SK-N-SH (cell line): ENCODE measurements around the gene CFAP74. TPM values are rescaled to one million over a fixed set of nuclear protein-coding genes. Genes with fewer than 3 reads are reported as not detected.

Experiments
- CTCF ChIA-PET: fragments of 300-600, 350-600 bp; formaldehyde crosslinking; extraction: SDS; loops from one replicate; lab custom pipeline; 2021; lab: Yijun Ruan, JAX
- POLR2A ChIA-PET: fragments of 350-600 bp; sonication (Branson Sonifier 250); formaldehyde crosslinking; extraction: SDS; loops from one replicate; lab custom pipeline; 2020; ENCODE audit warnings: antibody characterized with exemption, inconsistent platforms; lab: Yijun Ruan, JAX
- DNase-seq: peaks from one replicate; pipeline ENCODE4 v3.0.0; 2012
- H2AFZ ChIP-seq: fragments of 200-600 bp; sonication (generic); 2 replicates; pipeline ENCODE4 v1.8.1; 2016; ENCODE audit warnings: antibody characterized with exemption, mild to moderate bottlenecking, low read depth
- H3F3A ChIP-seq: fragments of 200-600 bp; sonication (generic); replicated peaks from 2 replicates; pipeline ENCODE3; 2016; ENCODE audit warnings: antibody characterized with exemption, mild to moderate bottlenecking; ENCODE audit not compliant: insufficient read depth
- H3K27ac ChIP-seq, 2 experiments: fragments of 200-500 bp in 1 of 2; fragments of 200-600 bp in 1 of 2; sonication (Bioruptor generic) in 1 of 2; sonication (generic), shearing (Covaris generic) in 1 of 2; 2 replicates each; pipeline versions ENCODE4 v1.5.1 to v1.6.1; 2014 to 2016; ENCODE audit warnings: low read depth in 2 of 2, inconsistent platforms in 1 of 2, low read length in 1 of 2, mild to moderate bottlenecking in 1 of 2, mixed read lengths in 1 of 2
- H3K27me3 ChIP-seq: fragments of 200-600 bp; sonication (generic), shearing (Covaris generic); 2 replicates; pipeline ENCODE4 v1.6.1; 2016; ENCODE audit warnings: mixed run types; ENCODE audit not compliant: insufficient read depth
- H3K36me3 ChIP-seq, 2 experiments: fragments of 200-500 bp in 1 of 2; fragments of 200-600 bp in 1 of 2; sonication (Bioruptor generic) in 1 of 2; sonication (generic) in 1 of 2; replicated peaks in 1 of 2; 2 replicates each; pipeline versions ENCODE3 to v1.5.1; 2014 to 2016; ENCODE audit warnings: low read length in 1 of 2, mild to moderate bottlenecking in 1 of 2; ENCODE audit not compliant: insufficient read depth in 2 of 2, control insufficient read depth in 1 of 2
- H3K4me1 ChIP-seq, 2 experiments: fragments of 200-500 bp in 1 of 2; fragments of 200-600 bp in 1 of 2; sonication (Bioruptor generic) in 1 of 2; sonication (generic), shearing (Covaris generic) in 1 of 2; 2 replicates each; pipeline versions ENCODE4 v1.5.1 to v1.6.1; 2014 to 2016; ENCODE audit warnings: low read depth in 1 of 2, low read length in 1 of 2, mixed run types in 1 of 2; ENCODE audit not compliant: insufficient read depth in 2 of 2, control insufficient read depth in 1 of 2
- H3K4me2 ChIP-seq: fragments of 200-600 bp; sonication (generic), shearing (Covaris generic); 2 replicates; pipeline ENCODE4 v1.6.1; 2017; ENCODE audit warnings: mixed run types
- H3K4me3 ChIP-seq, 2 experiments: fragments of 200-500 bp in 1 of 2; fragments of 200-600 bp in 1 of 2; sonication (Bioruptor generic) in 1 of 2; sonication (generic), shearing (Covaris generic) in 1 of 2; 2 replicates each; pipeline versions ENCODE4 v1.5.1 to v1.8.1; 2014 to 2016; ENCODE audit warnings: low read depth in 2 of 2, inconsistent platforms in 1 of 2, low read length in 1 of 2, mild to moderate bottlenecking in 1 of 2, mixed read lengths in 1 of 2, moderate library complexity in 1 of 2
- H3K79me2 ChIP-seq: fragments of 200-600 bp; sonication (generic); 2 replicates; pipeline ENCODE4 v1.8.1; 2017; ENCODE audit warnings: mild to moderate bottlenecking; ENCODE audit not compliant: insufficient read depth
- H3K9ac ChIP-seq: fragments of 200-600 bp; sonication (generic); 2 replicates; pipeline ENCODE4 v1.6.1; 2017; ENCODE audit warnings: mixed run types
- H3K9me2 ChIP-seq: fragments of 200-600 bp; sonication (generic); 2 replicates; pipeline ENCODE4 v1.6.1; 2017; ENCODE audit warnings: mixed run types
- H3K9me3 ChIP-seq: fragments of 200-600 bp; sonication (generic); 2 replicates; pipeline ENCODE4 v1.6.1; 2017; ENCODE audit warnings: mixed run types, mild to moderate bottlenecking, moderate library complexity
- H4K20me1 ChIP-seq: fragments of 200-600 bp; sonication (generic); 2 replicates; pipeline ENCODE4 v1.6.1; 2017; ENCODE audit warnings: mild to moderate bottlenecking, mixed run types; ENCODE audit not compliant: insufficient read depth
- CHD2 ChIP-seq: fragments of 150-350 bp; IDR thresholded peaks from 2 replicates; pipeline ENCODE4 v1.6.1; 2018; ENCODE audit warnings: low read length; ENCODE audit not compliant: partially characterized antibody
- CTCF ChIP-seq: fragments of 200-600 bp; sonication (generic); IDR thresholded peaks from 2 replicates; pipeline ENCODE4 v1.6.1; 2017; ENCODE audit warnings: antibody characterized with exemption, mild to moderate bottlenecking, moderate library complexity
- ELF1 ChIP-seq: IDR thresholded peaks from 2 replicates; pipeline ENCODE4 v1.4.0; 2012
- EP300 ChIP-seq, 2 experiments: IDR thresholded peaks; 2 replicates each; pipeline versions ENCODE4 v1.4.0 to v1.6.1; 2012; ENCODE audit warnings: borderline replicate concordance in 1 of 2, low read depth in 1 of 2, low read length in 1 of 2
- EZH2phosphoT487 ChIP-seq: fragments of 200-600 bp; sonication (generic); IDR thresholded peaks from 2 replicates; pipeline ENCODE4 v1.6.1; 2017; ENCODE audit warnings: low read depth, mixed run types, mild to moderate bottlenecking, antibody characterized with exemption, moderate library complexity, borderline replicate concordance
- GABPA ChIP-seq: IDR thresholded peaks from 2 replicates; pipeline ENCODE4 v1.4.0; 2012; ENCODE audit warnings: low read depth, mild to moderate bottlenecking
- GATA2 ChIP-seq: sonication (generic); formaldehyde crosslinking; IDR thresholded peaks from 2 replicates; pipeline ENCODE4 v1.5.0; 2020; ENCODE audit warnings: mild to moderate bottlenecking, missing genetic modification reagents
- JUND ChIP-seq: IDR thresholded peaks from 2 replicates; pipeline ENCODE4 v1.4.0; 2012
- MAX ChIP-seq: IDR thresholded peaks from 2 replicates; pipeline ENCODE4 v1.4.0; 2012; ENCODE audit warnings: low read depth
- NRF1 ChIP-seq: IDR thresholded peaks from 2 replicates; pipeline ENCODE4 v1.6.1; 2012; ENCODE audit warnings: low read depth, mild to moderate bottlenecking, low read length
- PBX3 ChIP-seq: IDR thresholded peaks from 2 replicates; pipeline ENCODE4; 2012
- RAD21 ChIP-seq: IDR thresholded peaks from 2 replicates; pipeline ENCODE4 v1.6.1; 2012; ENCODE audit warnings: mild to moderate bottlenecking, low read length
- REST ChIP-seq: IDR thresholded peaks from 2 replicates; pipeline ENCODE4 v1.6.1; 2012; ENCODE audit warnings: mild to moderate bottlenecking, low read depth, low read length, moderate library complexity
- RFX5 ChIP-seq: IDR thresholded peaks from 2 replicates; pipeline ENCODE4 v1.6.1; 2012; ENCODE audit warnings: mild to moderate bottlenecking, improper control_type of control experiment, low read length
- SMC3 ChIP-seq: IDR thresholded peaks from 2 replicates; pipeline ENCODE4 v1.6.1; 2012; ENCODE audit warnings: low read depth, low read length, improper control_type of control experiment
- TCF12 ChIP-seq: IDR thresholded peaks from 2 replicates; pipeline ENCODE4 v1.4.0; 2012
- TEAD4 ChIP-seq: IDR thresholded peaks from 2 replicates; pipeline ENCODE4 v1.4.0; 2012; ENCODE audit warnings: mild to moderate bottlenecking, borderline replicate concordance; ENCODE audit not compliant: insufficient read depth
- USF2 ChIP-seq: fragments of 150-350 bp; IDR thresholded peaks from 2 replicates; pipeline ENCODE4 v1.6.1; 2017; ENCODE audit warnings: antibody characterized with exemption, low read length, low read depth, borderline replicate concordance
- YY1 ChIP-seq: IDR thresholded peaks from 2 replicates; pipeline ENCODE4 v1.4.0; 2012; ENCODE audit warnings: low read depth, mild to moderate bottlenecking
- WGBS: methylation state at CpG from one replicate; pipeline ENCODE4 v1.1.6; 2017; ENCODE audit warnings: low lambda C conversion rate; 5-methylcytosine and 5-hydroxymethylcytosine counted together
- polyA plus RNA-seq, 3 experiments: library from polyadenylated mRNA; depleted of rRNA; stranded (reverse); fragments of >200 nt; gene quantifications; 2 replicates each; pipeline ENCODE4 v1.2.3, GENCODE V29; 2012

The CFAP74 gene
- polyA plus RNA-seq, 1 of the 3 experiments (the other 2 are of a cell fraction): not detected

GRCh38 chr1:1990222-1990621 is 13.4 kb downstream of the CFAP74 start:
- 73% methylated on average over 10 of the region's 10 CpGs for WGBS
- H3K36me3 ChIP-seq: no peaks in the 10 kb centered on the region
- no peak for TF ChIP-seq CHD2
- TF ChIP-seq JUND: no peak
- TF ChIP-seq GABPA: no peak
- TF ChIP-seq PBX3: no peak
- no peak for TF ChIP-seq ELF1
- no peak for TF ChIP-seq NRF1
- TF ChIP-seq YY1: no peak
- no peak for TF ChIP-seq GATA2
- no peak for TF ChIP-seq TEAD4
- TF ChIP-seq USF2: no peak
- TF ChIP-seq SMC3: no peak
- TF ChIP-seq CTCF: no peak
- no peak for TF ChIP-seq REST
- no peak for TF ChIP-seq MAX
- TF ChIP-seq RAD21: no peak
- no peak for TF ChIP-seq EZH2phosphoT487
- TF ChIP-seq RFX5: no peak
- no peak for TF ChIP-seq EP300 (IDR thresholded peaks at IDR 0.05; ENCODE audit: borderline replicate concordance in 1 of 2, low read depth in 1 of 2, low read length in 1 of 2)
- no peak for TF ChIP-seq TCF12
- DNase-seq: no peak
- no peaks in the 10 kb centered on the region for H4K20me1 ChIP-seq
- no peak overlapping the region for H3K27ac ChIP-seq
- H3F3A ChIP-seq: no peaks in the 10 kb centered on the region
- CTCF ChIA-PET: interaction anchor here (0.9 to 1.9 kb wide), 3 partner anchors 29 to 54 kb away, joined by 3 to 6 read pairs (median 5); partner anchors contain the start of gene GABRD
- POLR2A ChIA-PET: no interaction called here
- no peak overlapping the region for H3K4me2 ChIP-seq
- H3K9me3 ChIP-seq: no peaks in the 10 kb centered on the region
- no peaks in the 10 kb centered on the region for H3K79me2 ChIP-seq
- H3K4me1 ChIP-seq: no peaks in the 10 kb centered on the region; a peak in 1 of 4 replicates
- no peaks in the 10 kb centered on the region for H3K27me3 ChIP-seq
- no peak overlapping the region for H2AFZ ChIP-seq
- H3K9me2 ChIP-seq: no peaks in the 10 kb centered on the region
- H3K9ac ChIP-seq: no peak overlapping the region
- no peak overlapping the region for H3K4me3 ChIP-seq
